NB4 (cell line): Measurements from ENCODE around the gene PLXDC2.

ENCODE experiments used
- MYC ChIP-seq: IDR thresholded peaks from 2 replicates; pipeline ENCODE4 v1.6.1; 2011; ENCODE audit warnings: low read depth, low read length
- POLR2A ChIP-seq: IDR thresholded peaks from 2 replicates; pipeline ENCODE4 v1.6.1; 2011; ENCODE audit warnings: mild to moderate bottlenecking; ENCODE audit not compliant: insufficient read length; ENCODE audit errors: extremely low read depth
- TF ChIP-seq, protein P1 (sequence below): IDR thresholded peaks from one replicate; pipeline ENCODE4 v1.5.1; 2012; ENCODE audit warnings: low read depth, low read length
- TF ChIP-seq, protein P2 (sequence below): IDR thresholded peaks from 2 replicates; pipeline ENCODE4 v1.6.1; 2011; ENCODE audit warnings: low read depth, low read length

DNA sequence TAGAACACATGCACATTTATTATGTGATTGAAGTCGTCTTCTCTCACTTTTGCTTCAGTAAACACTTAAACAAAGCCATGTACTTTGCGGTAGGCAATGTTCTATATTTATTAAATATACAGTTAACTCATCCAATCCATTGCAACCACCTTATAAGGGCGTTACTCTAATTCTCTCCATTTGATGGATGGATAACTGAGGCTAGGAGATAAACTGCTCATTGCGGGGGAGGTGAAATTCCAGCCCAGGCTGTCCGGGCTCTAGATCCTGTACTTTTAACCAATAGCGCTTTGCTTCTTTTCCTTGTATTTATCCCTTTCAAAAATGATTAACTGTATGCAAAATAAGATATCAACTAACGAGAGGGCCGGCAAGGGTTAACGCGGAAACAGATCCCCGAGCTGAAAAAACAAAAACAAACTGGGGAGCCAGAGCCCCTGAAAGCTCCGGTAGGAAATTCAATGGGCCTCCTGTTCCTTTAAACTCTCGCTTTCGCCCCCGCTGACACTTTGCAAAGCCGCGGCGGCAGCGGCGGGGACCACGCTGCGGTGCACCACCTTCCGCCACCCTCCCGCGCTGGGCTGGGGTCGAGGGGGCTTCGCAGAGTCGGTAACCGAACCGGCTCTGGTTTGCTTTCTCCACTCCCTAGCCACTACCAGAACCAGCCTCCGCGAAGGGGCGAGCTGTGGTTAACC is 1.0 kb upstream of the PLXDC2 start:
- TF ChIP-seq, protein P1, sequence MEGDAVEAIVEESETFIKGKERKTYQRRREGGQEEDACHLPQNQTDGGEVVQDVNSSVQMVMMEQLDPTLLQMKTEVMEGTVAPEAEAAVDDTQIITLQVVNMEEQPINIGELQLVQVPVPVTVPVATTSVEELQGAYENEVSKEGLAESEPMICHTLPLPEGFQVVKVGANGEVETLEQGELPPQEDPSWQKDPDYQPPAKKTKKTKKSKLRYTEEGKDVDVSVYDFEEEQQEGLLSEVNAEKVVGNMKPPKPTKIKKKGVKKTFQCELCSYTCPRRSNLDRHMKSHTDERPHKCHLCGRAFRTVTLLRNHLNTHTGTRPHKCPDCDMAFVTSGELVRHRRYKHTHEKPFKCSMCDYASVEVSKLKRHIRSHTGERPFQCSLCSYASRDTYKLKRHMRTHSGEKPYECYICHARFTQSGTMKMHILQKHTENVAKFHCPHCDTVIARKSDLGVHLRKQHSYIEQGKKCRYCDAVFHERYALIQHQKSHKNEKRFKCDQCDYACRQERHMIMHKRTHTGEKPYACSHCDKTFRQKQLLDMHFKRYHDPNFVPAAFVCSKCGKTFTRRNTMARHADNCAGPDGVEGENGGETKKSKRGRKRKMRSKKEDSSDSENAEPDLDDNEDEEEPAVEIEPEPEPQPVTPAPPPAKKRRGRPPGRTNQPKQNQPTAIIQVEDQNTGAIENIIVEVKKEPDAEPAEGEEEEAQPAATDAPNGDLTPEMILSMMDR, result no peak
- TF ChIP-seq POLR2A (no peak), MYC (no peak)
- TF ChIP-seq, protein P2, sequence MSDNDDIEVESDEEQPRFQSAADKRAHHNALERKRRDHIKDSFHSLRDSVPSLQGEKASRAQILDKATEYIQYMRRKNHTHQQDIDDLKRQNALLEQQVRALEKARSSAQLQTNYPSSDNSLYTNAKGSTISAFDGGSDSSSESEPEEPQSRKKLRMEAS, result no peak
